ENCODE results near the gene FOXJ1. TPM values are rescaled to one million over a fixed set of nuclear protein-coding genes. Genes with fewer than 3 reads are reported as not detected.

Gene FOXJ1
- total RNA-seq, 4 donors from 2014 or later, result 1.2 to 2.4 (median 1.8) TPM

GRCh38 chr17:76107509-76107908 is 33.5 kb downstream of the FOXJ1 start:
- WGBS, 2 donors, result 87 to 89% methylated on average over 6 of the region's 6 CpGs
- no peak for TF ChIP-seq CTCF (IDR thresholded peaks at IDR 0.05)
- TF ChIP-seq POLR2A (IDR thresholded peaks at IDR 0.05), result no peak
- intact Hi-C loops (cut with DNase I; ENCODE audit: low total_unique reads), result no loop called here
- DNase-seq (ENCODE audit: low spot score in 2 of 2), result no peak
- no peak overlapping the region for H3K4me3 ChIP-seq (ENCODE audit: low read depth, poor library complexity, severe bottlenecking)

DNA sequence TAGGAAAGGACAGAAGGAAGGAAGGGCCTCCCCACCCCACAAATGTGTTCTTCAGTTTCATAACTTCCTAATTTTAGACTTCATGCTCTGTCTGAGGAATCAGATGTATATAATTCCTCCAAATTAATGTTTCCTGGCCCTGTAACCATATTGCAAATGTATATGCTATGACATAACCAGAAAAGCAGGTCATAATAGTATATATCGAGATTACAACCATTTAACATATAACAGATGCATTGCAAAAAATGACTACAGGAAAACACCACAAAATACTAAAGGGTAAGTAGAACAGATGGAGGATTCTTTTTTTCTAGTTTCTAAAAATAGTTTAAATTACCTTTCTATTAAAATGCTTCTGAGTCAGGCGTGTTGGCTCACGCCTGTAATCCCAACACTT is 34.3 kb downstream of the FOXJ1 start:
- no peak for DNase-seq (ENCODE audit: low spot score in 2 of 2)
- 60 to 62% methylated on average over 3 of the region's 3 CpGs for WGBS, 2 donors
- intact Hi-C loops (cut with DNase I; ENCODE audit: low total_unique reads), result no loop called here
- TF ChIP-seq CTCF (IDR thresholded peaks at IDR 0.05) (no peak), POLR2A (IDR thresholded peaks at IDR 0.05) (no peak)
- no peak overlapping the region for H3K4me3 ChIP-seq (ENCODE audit: low read depth, poor library complexity, severe bottlenecking)

DNA sequence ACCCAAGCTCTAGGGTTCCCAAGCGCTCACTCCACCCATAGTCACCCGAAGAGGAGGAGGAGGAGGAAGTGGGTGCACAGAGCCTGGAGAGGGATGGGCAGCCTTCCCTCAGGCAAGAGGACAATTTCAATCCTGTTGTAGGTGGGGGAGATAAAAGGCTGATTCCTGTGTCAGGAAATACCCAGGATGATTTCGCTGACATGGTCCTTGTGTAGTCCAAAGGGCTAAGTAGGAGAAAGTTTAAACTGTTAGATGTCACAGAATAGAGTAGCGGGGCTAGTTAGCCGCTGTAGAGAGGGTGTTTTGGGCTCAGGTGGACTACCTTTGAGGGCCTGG is 36.2 kb downstream of the FOXJ1 start:
- WGBS, 2 donors, result 64 to 72% methylated on average over 5 of the region's 5 CpGs
- intact Hi-C loops (cut with DNase I; ENCODE audit: low total_unique reads), result no loop called here

GRCh38 chr17:76104140-76104895 is 36.7 kb downstream of the FOXJ1 start:
- no peak overlapping the region for H3K4me3 ChIP-seq (ENCODE audit: low read depth, poor library complexity, severe bottlenecking)
- 85 to 86% methylated on average over 29 of the region's 29 CpGs for WGBS, 2 donors
- no peak for TF ChIP-seq CTCF (IDR thresholded peaks at IDR 0.05)
- TF ChIP-seq POLR2A (IDR thresholded peaks at IDR 0.05), result no peak
- intact Hi-C loops (cut with DNase I; ENCODE audit: low total_unique reads), result no loop called here
- no peak for DNase-seq (ENCODE audit: low spot score in 2 of 2)

More for the DNA sequence above, 36.2 kb downstream of the FOXJ1 start:
- TF ChIP-seq POLR2A (IDR thresholded peaks at IDR 0.05) (no peak), CTCF (IDR thresholded peaks at IDR 0.05) (no peak)
- no peak for DNase-seq (ENCODE audit: low spot score in 2 of 2)
- H3K4me3 ChIP-seq (ENCODE audit: low read depth, poor library complexity, severe bottlenecking), result no peak overlapping the region

DNA sequence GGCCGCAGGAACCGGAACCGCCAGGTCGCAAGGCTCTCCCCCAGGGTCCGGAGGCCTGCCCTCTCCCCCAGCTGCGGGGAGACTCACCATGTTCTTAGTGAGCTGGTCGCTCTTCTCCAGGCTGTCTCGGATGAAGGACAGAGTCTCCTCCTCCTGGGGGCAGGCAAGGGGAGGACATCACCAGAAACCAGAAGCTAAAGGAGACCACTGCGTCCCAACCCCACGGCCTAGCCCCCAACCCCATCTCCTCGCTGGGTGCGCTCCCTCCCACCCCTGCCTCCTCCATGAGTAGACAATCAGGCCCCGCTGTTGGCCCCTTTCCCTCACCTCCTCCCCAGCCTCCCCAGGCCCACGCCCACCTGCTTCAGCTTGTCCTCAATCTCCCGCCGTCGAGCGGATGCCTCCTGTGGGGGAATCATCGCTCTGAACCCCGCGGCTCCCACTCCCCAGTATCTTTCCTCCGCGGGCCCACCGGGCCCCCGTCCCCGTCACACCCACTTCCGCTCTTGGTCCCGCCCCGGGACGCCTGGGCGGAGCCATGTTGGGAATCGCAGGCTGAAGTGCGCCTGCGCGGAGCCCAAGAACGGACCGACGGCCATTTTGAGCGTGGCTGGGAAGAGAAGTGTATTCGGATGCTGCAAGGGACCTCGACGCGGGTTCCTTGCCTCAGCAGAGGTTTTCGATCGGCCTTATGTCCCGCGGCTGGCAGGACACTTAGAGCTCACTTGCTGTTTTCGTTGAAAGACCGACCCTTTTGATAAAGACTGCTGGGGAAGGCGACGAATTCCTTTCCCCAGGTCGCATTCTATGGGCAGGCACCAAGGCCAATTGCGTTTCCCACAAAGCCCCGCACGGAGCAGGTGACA is 37.5 kb downstream of the FOXJ1 start, which contains the start of gene EXOC7:
Gene EXOC7 (minus strand): TSS at position 514 of the 866 bp plus-strand sequence. CDS start 95 bp downstream, at position 419.
- H3K4me3 ChIP-seq (ENCODE audit: low read depth, poor library complexity, severe bottlenecking), result peak within 1 kb of the TSS; percentile 71
- intact Hi-C loops (cut with DNase I; ENCODE audit: low total_unique reads), result no loop called here
- DNase-seq (ENCODE audit: low spot score in 2 of 2), result peak; percentile 87 to 98
- 4% methylated on average over 52 to 54 of the region's 55 CpGs for WGBS, 2 donors
- TF ChIP-seq CTCF (IDR thresholded peaks at IDR 0.05), result no peak

All from lower leg skin (tissue), 4 donors.